Glutamatergic neuron (in vitro differentiated cells): Measurements from ENCODE around the gene ATP9B. TPM values are rescaled to one million over a fixed set of nuclear protein-coding genes. Genes with fewer than 3 reads are reported as not detected.
A peak's percentile ranks its signal among the peaks of the same experiment; 100 is the strongest.

ENCODE experiments used
- DNase-seq: peaks from one replicate; pipeline ENCODE4 v3.0.0; 2022
- H3K27ac Mint-ChIP-seq: one replicate; pipeline ENCODE4 v1.8.0; 2020; ENCODE audit warnings: mild to moderate bottlenecking, mixed read lengths, inconsistent platforms; ENCODE audit not compliant: unreplicated experiment
- H3K27me3 Mint-ChIP-seq: one replicate; pipeline ENCODE4 v1.8.0; 2020; ENCODE audit warnings: mild to moderate bottlenecking, moderate library complexity, mixed read lengths, inconsistent platforms; ENCODE audit not compliant: unreplicated experiment
- H3K36me3 Mint-ChIP-seq: one replicate; pipeline ENCODE4 v1.8.0; 2020; ENCODE audit warnings: mild to moderate bottlenecking, mixed read lengths, inconsistent platforms; ENCODE audit not compliant: unreplicated experiment
- H3K4me1 Mint-ChIP-seq: one replicate; pipeline ENCODE4 v1.8.0; 2020; ENCODE audit warnings: mild to moderate bottlenecking, low read depth, mixed read lengths, inconsistent platforms; ENCODE audit not compliant: unreplicated experiment
- H3K4me3 Mint-ChIP-seq: one replicate; pipeline ENCODE4 v1.8.0; 2020; ENCODE audit warnings: mild to moderate bottlenecking, mixed read lengths, inconsistent platforms; ENCODE audit not compliant: unreplicated experiment
- H3K9me3 Mint-ChIP-seq: one replicate; pipeline ENCODE4 v1.8.0; 2020; ENCODE audit warnings: mild to moderate bottlenecking, moderate library complexity, mixed read lengths, inconsistent platforms; ENCODE audit not compliant: unreplicated experiment
- CTCF ChIP-seq: fragments of 200-600 bp; sonication (generic); IDR thresholded peaks from one replicate; pipeline ENCODE4 v1.5.0; 2021; ENCODE audit not compliant: partially characterized antibody, unreplicated experiment
- total RNA-seq: library from RNA; stranded (reverse); fragmentation: NEBNext Ultra II Directional; extraction: Animal tissue kit (Norgen Biotek cat#: 25700); gene quantifications from one replicate; pipeline ENCODE4 v1.2.1, GENCODE V29; 2021; ENCODE audit not compliant: unreplicated experiment

The ATP9B gene
- total RNA-seq, 1 donor from 2014 or later, result 62.6 TPM

- no peak overlapping the region for H3K27ac Mint-ChIP-seq
- H3K9me3 Mint-ChIP-seq, result peaks cover 13% of the 10 kb centered on the region
- peaks cover 4% of the 10 kb centered on the region for H3K4me1 Mint-ChIP-seq
- H3K36me3 Mint-ChIP-seq, result peaks cover 5% of the 10 kb centered on the region
- no peak for DNase-seq
- peaks cover 17% of the 10 kb centered on the region for H3K27me3 Mint-ChIP-seq
- TF ChIP-seq CTCF, result no peak
- no peak overlapping the region for H3K4me3 Mint-ChIP-seq
These were observed 323.0 kb downstream of the ATP9B start for GRCh38 chr18:79392226-79392625.

- Mint-ChIP-seq H3K4me3 (peak overlapping the region; percentile 78), H3K27me3 (peaks cover 17% of the 10 kb centered on the region), H3K4me1 (no peaks in the 10 kb centered on the region), H3K9me3 (peaks cover 12% of the 10 kb centered on the region), H3K36me3 (peaks cover 5% of the 10 kb centered on the region), H3K27ac (no peak overlapping the region)
- DNase-seq, result no peak
- TF ChIP-seq CTCF, result no peak
These were observed 324.0 kb downstream of the ATP9B start for GRCh38 chr18:79393181-79393634.

GRCh38 chr18:79393635-79394533 is 324.7 kb downstream of the ATP9B start:
- Mint-ChIP-seq H3K27ac (no peak overlapping the region), H3K27me3 (peaks cover 17% of the 10 kb centered on the region), H3K4me1 (peaks cover under 1% of the 10 kb centered on the region), H3K9me3 (peaks cover 13% of the 10 kb centered on the region), H3K36me3 (peaks cover 5% of the 10 kb centered on the region), H3K4me3 (peak overlapping the region; percentile 78)
- peak; percentile 65 for DNase-seq
- no peak for TF ChIP-seq CTCF

GRCh38 chr18:79394534-79395307 is 325.5 kb downstream of the ATP9B start:
- no peak for TF ChIP-seq CTCF
- Mint-ChIP-seq H3K27ac (no peak overlapping the region), H3K9me3 (peaks cover 14% of the 10 kb centered on the region), H3K4me3 (peak overlapping the region; percentile 68), H3K27me3 (peaks cover 14% of the 10 kb centered on the region), H3K4me1 (peaks cover 2% of the 10 kb centered on the region), H3K36me3 (peaks cover 5% of the 10 kb centered on the region)
- peak; percentile 56 for DNase-seq

- H3K27me3 Mint-ChIP-seq, result peaks cover 14% of the 10 kb centered on the region
- DNase-seq, result peak; percentile 27
- peaks cover 5% of the 10 kb centered on the region for H3K36me3 Mint-ChIP-seq
- H3K9me3 Mint-ChIP-seq, result peaks cover 14% of the 10 kb centered on the region
- TF ChIP-seq CTCF, result no peak
- no peak overlapping the region for H3K27ac Mint-ChIP-seq
- peaks cover 2% of the 10 kb centered on the region for H3K4me1 Mint-ChIP-seq
- H3K4me3 Mint-ChIP-seq, result peak overlapping the region; percentile 57
These were observed 326.1 kb downstream of the ATP9B start for GRCh38 chr18:79395308-79395640.
